ENCODE data around the gene CHAT. TPM values are rescaled to one million over a fixed set of nuclear protein-coding genes. Genes with fewer than 3 reads are reported as not detected.

Gene CHAT
- total RNA-seq, 1 donor from 2014 or later = not detected

- Histone ChIP-seq H3K27me3 (ENCODE audit: low read depth) (peaks cover 7% of the 10 kb centered on the region), H3K9me3 (peaks cover 7% of the 10 kb centered on the region), H3K36me3 (no peaks in the 10 kb centered on the region), H3K4me3 (no peak overlapping the region), H3K4me1 (no peaks in the 10 kb centered on the region), H3K27ac (no peak overlapping the region)
- no peak for DNase-seq
- intact Hi-C loops (cut with DNase I) = no loop called here
- no peak for TF ChIP-seq CTCF (IDR thresholded peaks at IDR 0.05)
- no peak for ATAC-seq
Measured at GRCh38 chr10:49657606-49658005, 43.8 kb downstream of the CHAT start.

GRCh38 chr10:49661140-49661856, 47.5 kb downstream of the CHAT start:
- TF ChIP-seq CTCF (IDR thresholded peaks at IDR 0.05) = no peak
- Histone ChIP-seq H3K4me3 (no peak overlapping the region), H3K36me3 (no peaks in the 10 kb centered on the region), H3K27ac (no peak overlapping the region), H3K4me1 (no peaks in the 10 kb centered on the region), H3K27me3 (ENCODE audit: low read depth) (no peaks in the 10 kb centered on the region), H3K9me3 (peaks cover 7% of the 10 kb centered on the region)
- ATAC-seq (no peak), DNase-seq (no peak)
- intact Hi-C loops (cut with DNase I) = no loop called here

- Histone ChIP-seq H3K4me1 (no peaks in the 10 kb centered on the region), H3K27me3 (ENCODE audit: low read depth) (no peaks in the 10 kb centered on the region), H3K27ac (no peak overlapping the region), H3K4me3 (no peak overlapping the region), H3K36me3 (no peaks in the 10 kb centered on the region), H3K9me3 (peaks cover 7% of the 10 kb centered on the region)
- intact Hi-C loops (cut with DNase I) = no loop called here
- no peak for TF ChIP-seq CTCF (IDR thresholded peaks at IDR 0.05)
- DNase-seq (no peak), ATAC-seq (no peak)
Measured at GRCh38 chr10:49662169-49662830, 48.5 kb downstream of the CHAT start.

GRCh38 chr10:49663596-49663995, 49.8 kb downstream of the CHAT start:
- Histone ChIP-seq H3K27me3 (ENCODE audit: low read depth) (no peaks in the 10 kb centered on the region), H3K4me3 (no peak overlapping the region), H3K27ac (no peak overlapping the region), H3K4me1 (no peaks in the 10 kb centered on the region), H3K36me3 (no peaks in the 10 kb centered on the region), H3K9me3 (peaks cover 7% of the 10 kb centered on the region)
- no peak for TF ChIP-seq CTCF (IDR thresholded peaks at IDR 0.05)
- intact Hi-C loops (cut with DNase I) = no loop called here
- no peak for ATAC-seq
- no peak for DNase-seq

GRCh38 chr10:49664006-49664841, 50.4 kb downstream of the CHAT start:
- H3K4me3 ChIP-seq = no peak overlapping the region
- no peaks in the 10 kb centered on the region for H3K27me3 ChIP-seq (ENCODE audit: low read depth)
- no peaks in the 10 kb centered on the region for H3K4me1 ChIP-seq
- ATAC-seq (no peak), DNase-seq (no peak)
- no peak overlapping the region for H3K27ac ChIP-seq
- no peaks in the 10 kb centered on the region for H3K36me3 ChIP-seq
- intact Hi-C loops (cut with DNase I) = no loop called here
- peaks cover 7% of the 10 kb centered on the region for H3K9me3 ChIP-seq
- TF ChIP-seq CTCF (IDR thresholded peaks at IDR 0.05) = no peak
